Liver (tissue), 3 donors: Measurements from ENCODE around the gene DCAF15.

Source experiments
- EGR1 ChIP-seq, 2 donors: IDR thresholded peaks; 2 replicates each; pipeline ENCODE4 v1.6.1; 2016 to 2018; ENCODE audit warnings: antibody characterized with exemption in 2 of 2, low read depth in 2 of 2
- NR2F2 ChIP-seq: IDR thresholded peaks from 2 replicates; pipeline ENCODE4 v1.6.1; 2016; ENCODE audit warnings: antibody characterized with exemption
- RAD21 ChIP-seq, 2 donors: IDR thresholded peaks; 2 replicates each; pipeline ENCODE4 v1.6.1; 2016; ENCODE audit warnings: antibody characterized with exemption in 2 of 2, mild to moderate bottlenecking in 2 of 2
- TAF1 ChIP-seq: conservative IDR thresholded peaks from 2 replicates; pipeline ENCODE4 v1.6.1; 2016; ENCODE audit warnings: antibody characterized with exemption, mild to moderate bottlenecking
- YY1 ChIP-seq: IDR thresholded peaks from 2 replicates; pipeline ENCODE4 v1.6.1; 2016; ENCODE audit warnings: antibody characterized with exemption, mild to moderate bottlenecking
- TF ChIP-seq, protein P1 (sequence below): fragments of 150-350 bp; IDR thresholded peaks from 2 replicates; pipeline ENCODE4 v1.5.1; 2017; ENCODE audit warnings: improper control_type of control experiment, low read depth, low read length; ENCODE audit not compliant: missing input control
- TF ChIP-seq, protein P2 (sequence below): IDR thresholded peaks from 2 replicates; pipeline ENCODE4 v1.6.1; 2016; ENCODE audit warnings: antibody characterized with exemption
- TF ChIP-seq, protein P3 (sequence below): IDR thresholded peaks from 2 replicates; pipeline ENCODE4 v1.6.1; 2016; ENCODE audit warnings: antibody characterized with exemption
- donor health status: healthy.
- donor health status: healthy.

DNA sequence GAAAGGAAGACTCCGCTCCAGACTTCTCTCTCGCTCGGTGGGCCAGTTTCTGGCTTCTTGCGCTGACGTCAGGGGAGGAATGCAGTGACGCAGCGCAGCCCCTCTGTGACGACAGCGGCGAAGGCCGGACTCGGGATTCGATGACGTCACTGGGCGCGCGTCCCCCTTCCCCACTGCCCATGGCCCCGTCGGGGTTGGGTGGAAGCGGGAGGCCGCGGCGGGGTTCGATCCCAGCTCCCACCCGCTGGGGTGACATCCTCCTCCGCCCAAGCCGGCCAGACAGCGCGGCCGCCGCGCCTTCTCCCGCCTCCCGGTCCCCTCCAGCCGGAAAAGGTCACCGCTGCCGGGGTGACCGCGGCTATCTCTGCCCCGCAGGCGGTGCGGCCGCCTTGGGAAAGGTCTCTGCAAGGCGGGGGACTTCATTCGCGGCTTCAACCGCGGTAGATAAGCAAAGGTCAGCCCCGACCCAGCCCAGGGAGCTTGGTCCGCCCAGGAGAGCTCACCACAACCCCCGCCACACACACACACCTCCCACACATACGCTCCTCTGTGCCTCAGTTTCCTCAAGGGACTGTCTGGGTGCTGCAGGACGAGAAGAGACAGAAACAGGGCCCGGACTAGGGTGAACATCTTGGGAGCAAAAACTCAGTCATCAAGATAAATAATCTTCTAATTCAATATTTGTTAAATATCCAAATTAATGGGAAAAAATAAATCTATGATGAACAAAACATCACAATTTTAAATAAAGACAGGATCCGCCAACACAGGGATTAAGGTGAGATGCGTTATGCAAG, 54.7 kb downstream of the DCAF15 start:
- TF ChIP-seq, protein P1, sequence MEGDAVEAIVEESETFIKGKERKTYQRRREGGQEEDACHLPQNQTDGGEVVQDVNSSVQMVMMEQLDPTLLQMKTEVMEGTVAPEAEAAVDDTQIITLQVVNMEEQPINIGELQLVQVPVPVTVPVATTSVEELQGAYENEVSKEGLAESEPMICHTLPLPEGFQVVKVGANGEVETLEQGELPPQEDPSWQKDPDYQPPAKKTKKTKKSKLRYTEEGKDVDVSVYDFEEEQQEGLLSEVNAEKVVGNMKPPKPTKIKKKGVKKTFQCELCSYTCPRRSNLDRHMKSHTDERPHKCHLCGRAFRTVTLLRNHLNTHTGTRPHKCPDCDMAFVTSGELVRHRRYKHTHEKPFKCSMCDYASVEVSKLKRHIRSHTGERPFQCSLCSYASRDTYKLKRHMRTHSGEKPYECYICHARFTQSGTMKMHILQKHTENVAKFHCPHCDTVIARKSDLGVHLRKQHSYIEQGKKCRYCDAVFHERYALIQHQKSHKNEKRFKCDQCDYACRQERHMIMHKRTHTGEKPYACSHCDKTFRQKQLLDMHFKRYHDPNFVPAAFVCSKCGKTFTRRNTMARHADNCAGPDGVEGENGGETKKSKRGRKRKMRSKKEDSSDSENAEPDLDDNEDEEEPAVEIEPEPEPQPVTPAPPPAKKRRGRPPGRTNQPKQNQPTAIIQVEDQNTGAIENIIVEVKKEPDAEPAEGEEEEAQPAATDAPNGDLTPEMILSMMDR: no peak
- TF ChIP-seq NR2F2 (peak; percentile 90), RAD21 (IDR thresholded peaks at IDR 0.05) (peak in 1 of 2 donors; percentile 18), EGR1 (IDR thresholded peaks at IDR 0.05; ENCODE audit: low read depth in 2 of 2) (no peak), YY1 (no peak), TAF1 (no peak)
- TF ChIP-seq, protein P2, sequence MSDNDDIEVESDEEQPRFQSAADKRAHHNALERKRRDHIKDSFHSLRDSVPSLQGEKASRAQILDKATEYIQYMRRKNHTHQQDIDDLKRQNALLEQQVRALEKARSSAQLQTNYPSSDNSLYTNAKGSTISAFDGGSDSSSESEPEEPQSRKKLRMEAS: no peak
- TF ChIP-seq, protein P3, sequence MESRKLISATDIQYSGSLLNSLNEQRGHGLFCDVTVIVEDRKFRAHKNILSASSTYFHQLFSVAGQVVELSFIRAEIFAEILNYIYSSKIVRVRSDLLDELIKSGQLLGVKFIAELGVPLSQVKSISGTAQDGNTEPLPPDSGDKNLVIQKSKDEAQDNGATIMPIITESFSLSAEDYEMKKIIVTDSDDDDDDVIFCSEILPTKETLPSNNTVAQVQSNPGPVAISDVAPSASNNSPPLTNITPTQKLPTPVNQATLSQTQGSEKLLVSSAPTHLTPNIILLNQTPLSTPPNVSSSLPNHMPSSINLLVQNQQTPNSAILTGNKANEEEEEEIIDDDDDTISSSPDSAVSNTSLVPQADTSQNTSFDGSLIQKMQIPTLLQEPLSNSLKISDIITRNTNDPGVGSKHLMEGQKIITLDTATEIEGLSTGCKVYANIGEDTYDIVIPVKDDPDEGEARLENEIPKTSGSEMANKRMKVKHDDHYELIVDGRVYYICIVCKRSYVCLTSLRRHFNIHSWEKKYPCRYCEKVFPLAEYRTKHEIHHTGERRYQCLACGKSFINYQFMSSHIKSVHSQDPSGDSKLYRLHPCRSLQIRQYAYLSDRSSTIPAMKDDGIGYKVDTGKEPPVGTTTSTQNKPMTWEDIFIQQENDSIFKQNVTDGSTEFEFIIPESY: no peak
